NCI-H2227 (cell line): Measurements from ENCODE around the gene PCED1B.
"Not testable (repeated sequence)": the region's sequence is repeated elsewhere in the genome, so short reads cannot be mapped to it uniquely, and the experiment has no call there.

Experiments used
- DNase-seq: peaks from one replicate; lab custom pipeline; 2025; ENCODE audit not compliant: unreplicated experiment; lab: John Stamatoyannopoulos, UW

PCED1B gene

DNA sequence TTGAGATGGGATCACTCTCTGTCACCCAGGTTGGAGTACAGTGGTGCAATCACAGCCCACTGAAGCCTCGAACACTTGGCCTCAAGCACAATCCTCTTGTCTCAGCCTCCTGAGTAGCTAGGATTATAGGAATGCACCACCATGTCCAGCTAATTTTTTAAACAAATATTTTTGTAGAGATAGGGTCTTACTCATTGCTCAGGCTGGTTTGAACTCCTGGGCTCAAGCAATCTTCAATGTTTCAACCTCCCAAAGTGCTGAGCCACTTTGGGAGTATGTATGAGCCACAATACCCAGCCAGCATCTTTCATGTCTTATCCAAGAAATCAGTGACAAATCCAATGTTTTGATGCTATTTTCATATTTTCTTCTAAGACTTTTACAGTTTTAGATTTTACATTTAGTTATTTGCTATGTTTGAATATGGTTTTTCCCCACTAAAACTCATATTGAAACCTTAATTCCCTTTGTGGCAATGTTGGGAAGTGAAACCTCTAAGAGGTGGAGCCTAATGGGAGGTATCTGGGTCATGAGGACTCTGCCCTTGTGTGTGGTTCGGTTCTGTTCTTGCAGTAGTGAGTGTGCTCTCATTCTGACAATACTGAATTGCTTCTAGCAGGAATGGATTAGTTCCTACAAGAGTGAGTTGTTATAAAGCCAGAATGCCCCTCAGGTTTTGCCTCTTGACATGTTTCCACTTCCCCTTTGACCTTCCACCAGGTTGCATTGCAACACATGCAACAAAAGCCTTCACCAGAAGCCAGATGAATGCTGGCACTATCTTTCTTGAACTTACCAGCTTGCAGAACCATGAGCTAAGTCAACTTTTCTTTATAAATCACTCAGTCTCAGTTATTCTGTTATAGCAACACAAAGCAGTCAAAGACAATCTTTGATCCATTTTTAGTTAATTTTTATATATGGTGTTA is 81.2 kb downstream of the PCED1B start:
- DNase-seq = no peak

DNA sequence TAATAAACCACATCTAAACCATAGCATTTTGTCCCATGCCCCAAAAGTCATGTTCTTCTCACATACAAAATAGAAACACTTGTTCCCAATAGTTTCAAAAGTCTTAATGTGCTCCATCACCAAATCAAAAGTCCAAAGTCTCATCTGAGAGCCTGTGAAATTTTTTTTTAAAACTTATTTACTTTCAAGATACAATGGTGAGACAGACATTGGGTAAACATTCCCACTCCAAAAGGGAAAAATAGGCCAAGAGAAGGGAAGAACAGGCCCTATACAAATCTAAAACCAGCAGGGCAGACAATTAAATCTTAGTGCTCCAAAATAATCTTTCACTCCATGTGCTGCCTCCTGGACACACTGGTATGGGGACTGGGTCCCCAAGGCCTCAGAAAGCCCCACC is 84.7 kb downstream of the PCED1B start:
- no peak for DNase-seq

DNA sequence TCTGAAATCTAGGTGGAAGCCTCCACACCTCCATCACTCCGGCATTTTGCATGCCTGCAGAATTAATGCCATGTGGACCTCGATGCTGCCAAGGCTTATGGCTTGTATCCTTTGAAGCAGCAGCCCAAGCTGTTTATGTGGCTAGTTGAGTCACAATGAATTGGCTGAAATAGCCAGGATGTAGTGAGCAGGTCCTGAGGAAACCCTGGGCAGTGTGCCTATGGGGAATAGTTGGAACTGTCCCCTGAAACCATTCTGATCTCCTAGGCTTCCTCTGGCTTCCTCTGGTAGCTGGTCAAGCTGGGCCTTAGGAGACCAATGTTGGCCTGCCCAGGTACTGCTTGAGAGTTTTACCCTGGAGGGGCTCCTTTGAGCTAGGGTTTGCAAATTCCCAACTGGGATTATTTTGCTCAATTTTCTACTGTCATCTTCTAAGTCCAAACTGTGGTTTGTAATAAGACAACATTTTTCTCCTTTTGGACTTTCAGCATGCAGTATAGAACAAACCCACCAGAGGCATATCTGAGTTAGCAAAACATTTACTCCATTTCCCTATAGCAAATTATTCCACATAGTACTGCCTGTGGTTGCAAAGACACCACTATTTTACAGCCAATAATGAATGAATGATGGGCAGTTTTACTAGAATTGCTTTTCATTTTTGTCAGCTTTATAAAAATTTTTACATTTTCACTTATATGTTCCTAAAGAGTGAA is 85.5 kb downstream of the PCED1B start:
- DNase-seq = no peak

DNA sequence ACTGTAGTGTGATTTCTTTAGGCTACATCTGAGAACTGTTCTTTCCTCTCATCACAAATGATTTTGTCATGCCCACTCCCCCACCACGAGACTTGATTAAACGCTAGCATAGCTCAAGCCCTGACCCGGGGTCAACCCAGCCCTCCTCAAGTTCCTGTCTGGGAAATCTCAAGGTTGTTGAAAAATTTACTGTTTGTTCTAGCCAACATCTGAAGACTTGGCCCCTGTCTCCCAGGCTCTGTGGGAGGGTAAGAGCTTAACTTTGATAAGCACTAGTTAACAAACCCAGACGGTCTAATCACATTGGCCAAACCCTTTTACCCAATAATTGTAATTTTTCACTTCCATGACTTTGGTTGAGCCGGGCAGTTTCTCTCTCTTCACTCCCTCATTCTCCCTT is 86.5 kb downstream of the PCED1B start:
- no peak for DNase-seq

DNA sequence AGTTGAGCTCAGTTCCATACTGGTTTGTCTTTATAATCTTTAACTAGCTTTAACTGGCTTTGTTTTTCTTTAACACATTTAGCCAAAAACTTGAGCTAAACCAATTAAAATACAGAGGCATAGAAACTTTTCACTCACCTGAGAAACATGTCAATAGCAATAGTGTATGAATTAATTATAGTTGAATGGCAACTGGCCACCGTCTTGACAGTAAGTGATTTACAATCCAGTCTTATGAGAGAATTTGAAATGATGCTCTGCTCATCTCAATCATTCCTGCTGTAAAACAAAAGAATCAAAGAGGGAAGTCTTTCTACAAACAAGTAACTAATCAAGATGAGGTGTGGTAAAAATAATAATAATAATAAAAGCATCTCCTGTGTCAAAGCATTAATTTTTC is 86.9 kb downstream of the PCED1B start:
- no peak for DNase-seq

DNA sequence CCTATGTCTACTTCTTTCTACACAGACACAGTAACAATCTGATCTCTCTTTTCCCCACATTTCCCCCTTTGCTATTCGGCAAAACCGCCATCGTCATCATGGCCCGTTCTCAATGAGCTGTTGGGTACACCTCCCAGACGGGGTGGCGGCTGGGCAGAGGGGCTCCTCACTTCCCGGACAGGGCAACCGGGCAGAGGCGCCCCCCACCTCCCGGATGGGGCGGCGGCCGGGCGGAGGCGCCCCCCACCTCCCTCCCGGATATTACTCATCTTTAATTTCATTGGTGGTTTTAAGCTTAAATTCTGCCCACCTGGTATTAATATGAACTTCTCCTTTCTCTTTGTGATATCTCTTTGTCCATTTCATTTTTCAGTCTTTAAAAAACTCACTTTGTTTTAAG is 90.9 kb downstream of the PCED1B start:
- not testable (repeated sequence) for DNase-seq

DNA sequence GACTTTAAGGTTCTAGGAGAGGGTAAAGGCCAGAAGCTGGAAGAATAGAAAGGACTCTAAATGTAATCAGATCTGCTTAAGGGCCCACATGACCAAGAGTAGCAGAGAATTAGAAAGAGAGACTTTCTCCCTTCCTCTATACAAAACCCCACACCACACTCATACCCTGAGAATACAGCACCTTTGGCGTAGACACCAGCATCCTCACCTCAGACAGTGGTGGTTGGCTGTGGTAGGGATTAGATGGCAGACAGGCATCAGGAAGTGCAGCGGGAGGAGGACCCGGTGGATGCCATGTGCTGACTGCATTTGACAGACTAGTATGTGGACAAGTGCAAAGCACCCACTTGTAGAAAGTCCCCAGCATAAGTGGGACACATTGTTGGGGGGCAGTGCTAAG is 98.6 kb downstream of the PCED1B start:
- no peak for DNase-seq

DNA sequence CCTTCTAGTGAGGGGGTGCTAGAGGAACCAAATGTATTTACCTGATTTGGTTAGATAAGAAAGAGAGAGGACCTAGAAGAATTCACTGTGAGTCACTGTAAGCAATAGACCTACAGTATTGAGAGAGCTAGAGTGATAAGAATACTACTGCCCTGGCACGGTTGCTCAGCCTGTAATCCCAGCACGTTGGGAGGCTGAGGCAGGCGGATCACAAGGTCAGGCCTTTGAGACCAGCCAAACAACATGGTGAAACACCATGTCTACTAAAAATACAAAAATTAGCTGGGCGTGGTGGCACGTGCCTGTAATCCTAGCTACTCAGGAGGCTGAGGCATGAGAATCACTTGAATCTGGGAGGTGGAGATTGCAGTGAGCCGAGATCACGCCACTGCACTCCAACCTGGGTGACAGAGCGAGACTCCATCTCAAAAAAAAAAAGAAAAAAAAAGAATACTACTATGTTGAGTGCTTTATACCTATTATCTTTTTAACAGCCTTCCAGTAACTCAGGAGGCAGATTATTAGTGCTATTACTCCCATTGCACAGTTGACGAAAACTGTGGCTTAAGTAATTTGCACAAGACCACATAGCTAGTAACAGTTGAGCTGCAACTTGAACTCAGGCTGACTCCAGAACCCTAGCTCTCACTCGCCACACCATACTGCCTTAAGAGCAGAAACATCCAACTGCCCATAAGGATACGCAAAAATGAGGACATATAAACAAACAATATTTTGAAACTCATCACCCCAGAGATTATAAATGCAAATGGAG is 102.9 kb downstream of the PCED1B start:
- not testable (repeated sequence) for DNase-seq

DNA sequence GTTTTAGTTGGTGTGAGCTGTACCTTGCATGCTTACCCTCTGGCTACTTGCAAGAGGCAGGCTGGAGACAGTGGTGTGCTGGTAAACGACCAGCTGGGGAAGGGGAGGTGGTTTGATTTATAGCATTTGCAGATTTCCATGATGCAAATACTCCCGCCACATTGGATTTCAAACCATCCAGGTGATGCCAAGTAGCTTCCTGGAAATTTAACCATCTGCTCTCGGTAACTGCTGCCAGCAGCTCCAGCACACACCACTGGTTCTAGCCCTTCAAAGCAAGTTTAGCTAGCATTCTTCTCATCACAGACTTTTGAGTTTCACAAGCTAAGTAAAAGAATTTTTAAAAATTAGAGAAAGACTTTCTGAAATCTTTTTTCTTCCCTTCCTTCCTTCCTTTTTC is 104.8 kb downstream of the PCED1B start:
- DNase-seq = no peak

DNA sequence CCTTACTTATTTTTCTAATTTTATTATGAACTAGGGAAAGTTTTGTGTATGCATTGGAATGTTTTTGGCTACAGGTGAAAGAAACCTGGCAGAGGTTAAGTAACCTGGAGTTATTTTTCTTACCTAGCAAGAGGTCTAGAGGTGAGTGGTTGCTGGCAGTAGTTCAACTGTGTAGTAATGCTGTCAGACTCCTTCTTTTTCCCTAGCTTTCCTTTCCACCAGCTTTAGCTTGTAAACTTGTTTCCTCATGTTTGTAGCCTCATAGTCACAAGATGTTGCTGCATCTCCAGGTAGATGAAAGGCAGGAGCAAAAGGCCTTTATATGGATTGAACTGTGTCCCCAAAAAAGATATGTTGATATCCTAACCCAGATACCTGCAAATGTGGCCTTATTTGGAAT is 105.4 kb downstream of the PCED1B start:
- no peak for DNase-seq

DNA sequence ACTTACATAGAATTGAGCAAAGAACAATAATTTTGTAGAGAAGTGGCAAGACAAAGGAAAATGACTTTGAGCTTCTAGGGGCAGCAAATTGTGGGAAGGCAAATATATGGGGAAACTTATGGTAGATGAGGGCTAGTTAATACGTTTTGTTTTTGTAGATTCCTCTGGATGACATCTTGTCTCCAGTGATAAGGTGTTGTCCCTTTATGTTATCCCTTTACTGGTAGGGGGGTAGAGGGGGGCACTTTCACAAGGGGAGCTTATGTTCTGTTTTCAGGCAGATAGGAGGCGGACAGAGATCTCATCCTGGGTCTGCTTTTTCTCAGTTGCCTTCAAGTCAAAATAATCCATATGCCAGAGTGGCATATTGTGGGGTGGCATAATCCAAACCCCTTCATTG is 106.8 kb downstream of the PCED1B start:
- DNase-seq = no peak

DNA sequence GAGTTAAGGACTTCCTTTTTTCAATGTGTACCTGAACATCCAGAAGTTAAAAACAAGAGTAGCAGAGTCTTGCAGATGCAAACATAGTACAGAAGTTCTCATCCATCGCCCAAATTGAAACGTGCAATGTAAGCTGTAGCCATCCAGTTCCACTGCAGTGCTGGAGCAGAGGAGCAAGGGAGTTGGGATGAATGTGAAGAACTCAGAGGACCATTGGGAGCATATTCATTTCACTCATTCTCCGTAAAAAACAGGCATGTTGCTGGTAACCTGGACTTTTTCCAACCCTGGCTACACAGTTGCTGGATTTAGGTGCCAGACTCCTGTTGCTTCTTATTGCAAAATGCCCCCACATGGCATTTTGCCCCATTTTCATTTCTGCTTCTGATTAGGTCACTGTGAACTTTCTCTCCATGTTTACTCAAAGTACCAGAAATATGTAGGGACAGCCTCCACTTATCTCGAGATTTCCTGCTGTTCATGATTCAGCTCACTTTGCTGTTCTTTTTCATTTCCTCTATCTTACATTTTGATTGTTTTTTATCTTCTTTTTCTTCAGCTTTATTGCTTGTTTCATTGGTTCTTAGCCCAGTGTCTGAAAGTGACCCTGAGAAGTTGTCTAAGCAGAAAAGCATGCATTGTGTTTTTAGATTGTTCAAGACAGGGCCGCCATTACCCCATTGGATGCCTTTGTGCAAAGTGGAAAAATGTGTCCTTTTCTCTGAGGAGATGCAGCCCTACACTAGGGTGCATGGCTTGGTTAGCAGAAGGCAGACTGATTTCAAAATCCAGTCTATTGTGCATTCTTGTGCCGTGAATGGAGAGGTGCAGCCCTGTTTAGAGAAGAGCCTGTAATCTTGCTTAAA is 109.4 kb downstream of the PCED1B start:
- DNase-seq = no peak

DNA sequence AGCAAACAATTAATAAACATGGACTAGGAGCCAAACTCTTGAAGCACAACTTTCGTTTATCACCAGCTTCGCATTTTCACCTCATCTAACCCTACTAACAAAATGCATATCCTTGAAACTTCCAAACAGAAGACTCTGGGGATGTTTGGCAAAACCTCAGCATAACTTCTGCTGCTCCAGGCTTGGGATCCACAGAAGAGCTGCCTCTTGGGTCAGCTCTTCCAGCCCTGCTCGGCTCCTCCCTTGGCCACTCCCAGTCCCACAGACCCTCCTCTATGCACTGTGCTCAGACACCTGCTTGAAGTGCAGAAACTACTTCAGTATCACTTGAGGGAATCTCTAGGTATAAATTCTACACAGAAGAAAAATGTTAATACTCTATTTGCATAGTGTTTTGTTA is 110.3 kb downstream of the PCED1B start:
- no peak for DNase-seq

DNA sequence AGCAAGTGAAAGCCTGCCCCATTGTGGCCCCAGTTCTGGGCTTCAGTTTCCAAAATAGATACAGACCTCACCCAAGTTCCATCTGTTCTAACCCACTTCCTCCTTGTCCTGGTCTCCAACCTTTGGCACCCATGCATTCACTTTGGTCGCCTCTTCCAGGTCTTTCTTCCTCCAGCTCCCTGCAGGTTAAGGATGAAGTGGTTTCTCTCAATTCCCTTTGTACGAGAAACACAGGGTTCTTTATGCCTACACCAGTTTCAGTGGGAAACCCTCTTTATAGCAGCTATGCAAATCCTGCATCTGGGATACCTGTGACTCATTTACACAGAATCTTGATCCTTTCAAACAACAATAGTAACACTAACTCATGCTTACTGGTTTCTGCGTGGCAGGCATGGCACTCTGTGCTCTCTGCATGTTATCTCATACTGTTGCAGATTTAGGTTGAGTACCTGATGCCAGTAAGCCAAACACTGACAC is 110.9 kb downstream of the PCED1B start:
- DNase-seq = no peak

DNA sequence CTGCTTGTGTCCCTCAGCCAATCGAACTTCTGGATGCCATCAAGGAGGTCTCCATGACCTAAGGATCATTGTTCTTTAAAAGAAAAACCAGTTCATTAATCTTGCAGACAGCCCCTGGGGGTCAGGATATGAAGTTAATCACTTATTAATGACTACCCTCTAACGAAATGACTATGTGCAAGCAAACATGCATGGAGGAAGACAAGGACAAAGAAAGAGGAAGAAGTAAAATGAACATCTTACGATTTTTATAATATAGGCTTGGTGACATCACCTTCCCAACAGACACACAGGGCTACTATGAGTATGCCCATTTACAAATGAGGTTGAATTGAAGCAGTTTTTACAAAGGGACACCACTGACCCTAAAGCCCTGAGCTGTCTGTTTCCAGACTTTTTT is 111.5 kb downstream of the PCED1B start:
- DNase-seq = no peak

DNA sequence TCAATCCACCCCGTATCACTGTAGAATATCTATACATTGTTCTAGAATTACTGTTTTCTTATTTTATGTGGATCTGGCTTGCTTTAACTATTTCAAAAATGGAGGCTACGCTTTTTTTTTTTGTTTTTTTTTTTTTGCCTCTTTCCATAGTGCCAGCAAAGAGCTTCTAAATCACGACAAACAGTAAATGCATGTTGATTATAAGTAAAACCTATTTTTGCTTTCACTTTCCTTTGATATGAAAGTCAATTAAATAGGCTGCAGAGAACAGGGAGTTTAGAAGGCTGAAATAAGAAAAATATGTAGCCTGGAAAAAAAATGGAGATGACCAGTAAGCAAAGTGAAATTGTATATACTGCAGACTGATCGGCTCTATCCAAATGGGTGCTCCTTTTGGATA is 112.6 kb downstream of the PCED1B start:
- DNase-seq = no peak

DNA sequence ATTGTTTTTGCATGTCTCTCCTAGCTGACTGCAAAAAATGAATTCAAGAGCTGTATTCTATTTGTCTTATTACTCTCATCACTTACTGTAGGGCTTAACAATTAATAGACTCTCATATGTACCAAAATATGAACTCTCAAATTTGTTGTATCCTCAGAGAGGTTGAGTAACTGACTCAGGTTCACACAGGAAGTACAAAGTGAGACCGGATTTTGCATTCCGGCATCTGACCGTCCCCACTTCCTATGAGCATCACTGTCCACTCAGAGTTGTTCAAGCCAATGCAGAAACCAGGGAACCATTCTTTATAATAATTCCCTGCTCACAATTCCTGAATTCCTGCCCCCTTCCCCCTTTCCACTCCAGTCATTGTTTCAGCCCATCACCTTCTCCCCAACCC is 113.6 kb downstream of the PCED1B start:
- no peak for DNase-seq

DNA sequence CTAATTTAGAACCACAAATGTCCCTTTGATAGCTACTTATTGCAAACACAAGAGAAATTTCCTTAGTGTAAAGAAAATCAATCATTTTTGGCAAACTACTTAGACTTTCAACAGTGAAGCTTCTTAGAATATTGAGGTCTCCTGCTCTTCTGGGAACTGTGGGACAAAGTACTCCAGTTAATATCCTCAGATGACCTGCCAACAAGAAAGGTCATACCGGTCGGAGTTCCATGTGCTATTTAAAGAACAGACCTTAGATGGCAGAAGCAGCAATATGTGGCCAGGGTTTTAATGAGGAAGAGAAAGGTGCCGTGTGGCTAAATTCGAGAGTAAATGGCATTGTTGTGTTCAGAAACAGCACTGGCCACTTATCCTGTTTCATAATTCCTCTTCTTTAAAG is 115.1 kb downstream of the PCED1B start:
- DNase-seq = no peak

DNA sequence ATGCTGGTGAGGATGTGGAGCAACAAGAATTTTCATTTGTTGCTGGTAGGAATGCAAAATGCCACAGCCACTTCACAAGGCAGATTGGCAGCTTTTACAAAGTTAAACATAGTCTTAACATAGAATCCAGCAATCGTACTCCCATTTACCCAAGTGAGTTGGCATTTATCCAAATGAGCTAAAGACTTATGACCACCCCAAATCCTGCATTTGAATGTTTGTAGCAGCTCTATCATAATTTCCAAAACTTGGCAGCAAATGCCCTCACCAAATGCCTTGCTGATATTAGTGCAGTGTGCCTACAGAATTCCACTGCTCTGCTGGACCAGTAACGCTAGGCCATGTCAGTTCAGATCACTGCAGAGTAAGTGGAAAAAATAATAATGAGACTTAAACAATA is 121.0 kb downstream of the PCED1B start:
- DNase-seq = no peak

DNA sequence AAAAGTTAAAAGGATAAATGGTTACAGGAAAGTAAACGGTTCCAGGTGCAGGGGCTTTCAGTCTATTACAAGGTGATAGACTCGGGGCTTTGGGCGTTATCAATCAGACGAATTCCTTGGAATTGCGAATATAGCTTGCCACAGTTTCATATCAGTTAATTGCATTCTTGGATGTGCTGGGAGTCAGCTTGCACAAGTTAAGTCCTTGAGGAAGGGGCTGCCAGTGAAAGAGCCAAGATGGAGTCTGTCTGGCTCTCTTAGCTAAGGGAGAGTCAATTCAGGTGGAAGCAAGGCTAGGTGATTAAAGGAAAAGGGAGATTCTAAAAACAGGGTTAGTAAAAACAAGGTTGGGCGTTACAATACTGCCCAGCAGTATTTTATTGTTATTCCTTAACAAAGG is 121.8 kb downstream of the PCED1B start:
- not testable (repeated sequence) for DNase-seq

DNA sequence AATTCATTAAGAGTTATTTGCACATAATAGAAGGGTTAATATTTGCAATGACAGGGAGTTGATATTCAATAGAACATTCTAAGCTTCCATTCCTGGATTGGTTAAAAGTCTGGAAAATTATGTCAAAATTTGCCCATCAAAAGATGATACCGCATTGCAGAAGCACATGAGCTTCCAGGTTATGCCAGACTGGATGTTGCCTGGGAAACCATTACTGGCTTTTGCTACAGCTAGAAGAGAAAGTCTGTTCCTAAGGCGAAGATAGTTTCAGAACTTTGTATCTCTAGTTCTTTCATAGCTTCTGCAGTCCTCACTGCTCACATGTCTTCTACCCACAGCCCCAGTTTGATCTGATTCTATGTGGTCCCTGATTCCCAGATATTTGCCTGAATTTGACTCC is 122.8 kb downstream of the PCED1B start:
- no peak for DNase-seq
